ENCODE results near the gene CEACAM4.

Gene CEACAM4

GRCh38 chr19:41616792-41617621 is 9.9 kb downstream of the CEACAM4 start:
- DNase-seq: no peak

GRCh38 chr19:41615207-41615606 is 11.7 kb downstream of the CEACAM4 start:
- DNase-seq: no peak

GRCh38 chr19:41612483-41612882 is 14.4 kb downstream of the CEACAM4 start:
- no peak for DNase-seq

GRCh38 chr19:41610789-41611188 is 16.1 kb downstream of the CEACAM4 start:
- DNase-seq: no peak

- no peak for DNase-seq
Measured at GRCh38 chr19:41607668-41608067, 19.2 kb downstream of the CEACAM4 start.

- DNase-seq: no peak
Measured at GRCh38 chr19:41606215-41606837, 20.5 kb downstream of the CEACAM4 start.

- no peak for DNase-seq
Measured at GRCh38 chr19:41604831-41605230, 22.0 kb downstream of the CEACAM4 start.

GRCh38 chr19:41601771-41602170 is 25.1 kb downstream of the CEACAM4 start:
- DNase-seq: no peak

- DNase-seq: no peak
Measured at GRCh38 chr19:41599175-41599966, 27.5 kb downstream of the CEACAM4 start.

GRCh38 chr19:41597600-41598041 is 29.3 kb downstream of the CEACAM4 start:
- DNase-seq: peak; percentile 68

GRCh38 chr19:41595890-41596280 is 31.0 kb downstream of the CEACAM4 start:
- no peak for DNase-seq

- peak; percentile 66 for DNase-seq
Measured at GRCh38 chr19:41595258-41595889, 31.5 kb downstream of the CEACAM4 start.

GRCh38 chr19:41591951-41592562 is 34.8 kb downstream of the CEACAM4 start:
- no peak for DNase-seq

GRCh38 chr19:41590936-41591335 is 35.9 kb downstream of the CEACAM4 start:
- no peak for DNase-seq

- DNase-seq: no peak
Measured at GRCh38 chr19:41589371-41589770, 37.5 kb downstream of the CEACAM4 start.

- no peak for DNase-seq
Measured at GRCh38 chr19:41588497-41589209, 38.2 kb downstream of the CEACAM4 start.

GRCh38 chr19:41587838-41588210 is 39.0 kb downstream of the CEACAM4 start:
- DNase-seq: no peak

GRCh38 chr19:41587101-41587837 is 39.6 kb downstream of the CEACAM4 start:
- DNase-seq: no peak

GRCh38 chr19:41586064-41586463 is 40.8 kb downstream of the CEACAM4 start:
- no peak for DNase-seq

GRCh38 chr19:41584931-41585330 is 41.9 kb downstream of the CEACAM4 start:
- DNase-seq: no peak

GRCh38 chr19:41584260-41584810 is 42.5 kb downstream of the CEACAM4 start:
- DNase-seq: no peak
